Duodenal mucosa (tissue), 2 donors: ENCODE data around the gene ZNF106.

Experiments used
- H3K27ac ChIP-seq: one replicate; pipeline ENCODE4 v1.7.0; 2013; ENCODE audit warnings: low read depth, low read length
- H3K27me3 ChIP-seq, 2 donors: one replicate each; pipeline ENCODE4 v1.7.0; 2013; ENCODE audit warnings: low read length in 2 of 2, control low read depth in 1 of 2; ENCODE audit not compliant: insufficient read depth in 2 of 2, control insufficient read depth in 1 of 2
- H3K36me3 ChIP-seq, 2 donors: one replicate each; pipeline ENCODE4 v1.7.0; 2013; ENCODE audit warnings: low read length in 2 of 2, control low read depth in 1 of 2; ENCODE audit not compliant: insufficient read depth in 2 of 2, control insufficient read depth in 1 of 2
- H3K4me1 ChIP-seq, 2 donors: one replicate each; pipeline ENCODE4 v1.7.0; 2013; ENCODE audit warnings: low read length in 2 of 2, control low read depth in 1 of 2; ENCODE audit not compliant: insufficient read depth in 2 of 2, control insufficient read depth in 1 of 2
- H3K4me3 ChIP-seq, 2 donors: one replicate each; pipeline ENCODE4 v1.7.0; 2013; ENCODE audit warnings: low read length in 2 of 2, low read depth in 1 of 2
- H3K9ac ChIP-seq, 2 donors: one replicate each; pipeline ENCODE4 v1.7.0; 2013; ENCODE audit warnings: low read length in 2 of 2, low read depth in 1 of 2
- H3K9me3 ChIP-seq, 2 donors: one replicate each; pipeline ENCODE4 v1.7.0; 2013; ENCODE audit warnings: low read length in 2 of 2, control low read depth in 1 of 2; ENCODE audit not compliant: control insufficient read depth in 1 of 2

ZNF106 gene

GRCh38 chr15:42482701-42483100 lies 8.2 kb downstream of the ZNF106 start:
- Histone ChIP-seq H3K4me1 (no peaks in the 10 kb centered on the region), H3K27ac (no peak overlapping the region), H3K27me3 (no peaks in the 10 kb centered on the region)

DNA sequence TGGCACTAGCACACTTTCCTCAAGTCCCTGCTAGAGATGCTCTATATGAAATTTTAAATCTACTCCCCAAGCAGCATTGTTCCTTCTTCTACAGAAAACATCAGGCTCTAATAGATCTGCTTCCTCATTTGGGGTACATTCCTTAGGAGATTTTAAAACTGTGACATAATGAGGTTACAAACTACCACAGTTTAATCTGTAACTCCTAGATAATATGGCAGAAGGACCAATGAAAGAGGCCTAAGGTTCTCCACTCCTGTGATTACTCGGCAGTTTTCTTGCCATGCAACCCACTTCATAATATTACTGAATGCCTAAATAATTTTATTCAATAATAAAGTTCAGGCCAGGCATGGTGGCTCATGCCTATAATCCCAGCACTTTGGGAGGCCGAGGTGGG lies 16.1 kb downstream of the ZNF106 start:
- H3K9ac ChIP-seq, result no peak overlapping the region
- no peaks in the 10 kb centered on the region for H3K4me1 ChIP-seq
- H3K4me3 ChIP-seq, result no peak overlapping the region
- H3K36me3 ChIP-seq, result peaks cover 0 to 10% of the 10 kb centered on the region in 2 donors
- H3K27ac ChIP-seq, result no peak overlapping the region
- H3K27me3 ChIP-seq, result no peaks in the 10 kb centered on the region
- no peaks in the 10 kb centered on the region for H3K9me3 ChIP-seq

More at GRCh38 chr15:42482701-42483100, 8.2 kb downstream of the ZNF106 start:
- no peak overlapping the region for H3K4me3 ChIP-seq
- H3K9ac ChIP-seq, result no peak overlapping the region
- H3K36me3 ChIP-seq, result no peaks in the 10 kb centered on the region
- H3K9me3 ChIP-seq, result peaks cover 0 to 4% of the 10 kb centered on the region in 2 donors

DNA sequence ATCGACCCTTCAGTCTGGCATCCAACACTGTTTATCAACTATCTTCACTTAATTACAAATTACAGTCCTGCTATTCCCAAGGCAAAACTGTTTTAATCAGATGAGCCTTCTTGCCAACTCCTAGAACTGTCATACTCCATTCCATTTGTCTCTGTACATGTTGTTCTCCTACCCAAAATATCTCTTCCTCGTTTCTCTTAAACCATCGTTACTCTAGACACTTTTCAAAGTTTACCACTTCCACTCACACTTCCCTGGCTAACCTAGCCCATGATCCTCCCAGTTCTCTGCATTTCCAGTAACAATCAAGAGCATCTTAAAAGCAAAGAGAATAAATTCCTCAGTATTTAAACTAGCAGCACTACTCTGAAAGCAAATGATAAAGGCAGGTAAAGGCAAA lies 19.9 kb downstream of the ZNF106 start:
- no peaks in the 10 kb centered on the region for H3K9me3 ChIP-seq
- H3K4me3 ChIP-seq, result no peak overlapping the region
- H3K27me3 ChIP-seq, result no peaks in the 10 kb centered on the region
- peaks cover 0 to 10% of the 10 kb centered on the region in 2 donors for H3K36me3 ChIP-seq
- no peak overlapping the region for H3K9ac ChIP-seq
- no peaks in the 10 kb centered on the region for H3K4me1 ChIP-seq
- no peak overlapping the region for H3K27ac ChIP-seq

DNA sequence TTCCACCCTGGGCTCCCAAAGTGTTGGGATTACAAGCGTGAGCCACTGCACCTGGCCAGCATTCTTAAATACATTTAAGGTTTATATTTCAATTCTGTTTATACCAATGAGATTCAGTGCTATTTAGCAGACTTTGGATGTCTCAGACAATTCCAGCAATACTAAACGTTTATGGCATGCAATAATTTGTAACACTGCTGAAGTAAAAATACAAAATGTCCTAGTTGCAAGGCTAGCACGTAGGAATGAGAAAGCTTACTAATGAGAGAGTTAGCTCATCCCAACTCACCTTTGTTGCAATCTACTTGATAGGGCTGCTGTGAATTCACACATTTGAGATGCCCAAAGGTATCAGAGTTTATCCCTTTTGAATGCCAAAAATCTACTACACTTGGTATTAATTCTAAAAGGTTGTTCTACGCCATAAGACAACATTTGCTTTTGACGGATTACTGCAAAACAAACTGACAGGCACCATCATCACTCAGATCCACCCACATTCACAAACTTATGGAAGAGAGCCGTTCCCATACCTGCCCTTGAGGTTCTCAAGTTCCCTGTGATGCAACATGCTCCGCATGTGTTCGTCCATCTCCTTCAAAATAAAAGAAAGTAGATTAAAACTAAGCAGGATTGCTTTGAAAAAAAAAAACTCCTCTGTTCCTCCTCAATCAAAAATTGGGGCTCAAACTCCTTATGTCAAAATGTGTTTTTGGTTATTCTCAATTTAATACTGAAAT lies 25.3 kb downstream of the ZNF106 start:
- Histone ChIP-seq H3K4me3 (no peak overlapping the region), H3K9ac (no peak overlapping the region), H3K9me3 (no peaks in the 10 kb centered on the region), H3K27me3 (no peaks in the 10 kb centered on the region), H3K4me1 (peaks cover 0 to 4% of the 10 kb centered on the region in 2 donors), H3K27ac (no peak overlapping the region), H3K36me3 (peaks cover 4 to 18% of the 10 kb centered on the region in 2 donors)

- Histone ChIP-seq H3K36me3 (peaks cover 4 to 13% of the 10 kb centered on the region in 2 donors), H3K27me3 (no peaks in the 10 kb centered on the region), H3K4me3 (no peak overlapping the region), H3K4me1 (peaks cover 0 to 4% of the 10 kb centered on the region in 2 donors), H3K9ac (no peak overlapping the region), H3K27ac (no peak overlapping the region), H3K9me3 (no peaks in the 10 kb centered on the region)
Measured at GRCh38 chr15:42461261-42461660, 29.7 kb downstream of the ZNF106 start.

DNA sequence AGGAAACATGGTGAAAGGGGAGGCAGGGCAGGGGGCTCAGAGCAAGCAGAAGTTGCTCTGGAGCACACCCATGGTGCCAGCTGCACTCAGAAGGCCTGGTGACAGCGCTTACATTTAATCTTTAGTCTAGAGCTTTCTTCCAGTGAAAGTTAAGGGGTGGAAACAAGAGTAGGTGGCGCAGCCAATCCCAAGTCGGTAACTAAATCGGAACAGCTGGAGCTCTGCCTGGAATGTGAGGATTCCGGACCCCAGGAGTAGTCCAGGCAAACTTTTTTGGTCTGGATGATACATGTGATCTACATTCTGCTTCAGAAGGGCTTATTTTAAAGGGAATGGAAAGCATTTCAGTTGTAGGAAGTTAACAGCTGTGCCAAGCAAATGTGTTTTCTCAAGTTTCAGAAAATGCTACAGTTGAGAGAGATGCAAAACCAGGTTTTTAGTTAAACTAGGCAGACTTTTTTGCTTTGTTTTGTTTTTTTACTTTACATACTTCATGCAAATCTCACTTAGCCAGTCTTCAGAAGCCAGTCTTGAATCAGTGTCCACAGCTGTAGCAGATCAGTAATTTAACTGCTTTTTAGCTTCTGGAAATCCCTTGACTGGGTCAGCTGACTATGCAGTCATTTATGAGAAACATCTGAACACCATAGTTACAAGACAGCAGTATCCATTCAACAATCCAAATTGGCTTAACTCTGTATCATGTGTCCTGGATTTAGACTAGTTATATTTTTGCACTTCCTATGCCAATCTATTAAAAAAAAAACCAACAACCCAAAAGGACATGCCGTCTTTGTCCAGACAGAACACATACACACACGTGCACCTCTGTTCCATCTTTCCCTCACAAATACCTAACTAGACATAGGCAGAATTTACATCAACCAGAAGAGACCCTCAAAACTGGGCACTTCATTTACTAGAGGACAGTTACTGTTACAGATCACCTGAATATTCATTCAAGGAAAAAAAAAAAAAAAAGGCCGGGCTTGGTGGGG lies 33.2 kb downstream of the ZNF106 start:
- Histone ChIP-seq H3K4me1 (no peaks in the 10 kb centered on the region), H3K27me3 (no peaks in the 10 kb centered on the region), H3K9ac (no peak overlapping the region), H3K9me3 (no peaks in the 10 kb centered on the region), H3K4me3 (peak overlapping the region; percentile 15 to 16), H3K27ac (peak overlapping the region; percentile 58), H3K36me3 (peaks cover 4 to 14% of the 10 kb centered on the region in 2 donors)

DNA sequence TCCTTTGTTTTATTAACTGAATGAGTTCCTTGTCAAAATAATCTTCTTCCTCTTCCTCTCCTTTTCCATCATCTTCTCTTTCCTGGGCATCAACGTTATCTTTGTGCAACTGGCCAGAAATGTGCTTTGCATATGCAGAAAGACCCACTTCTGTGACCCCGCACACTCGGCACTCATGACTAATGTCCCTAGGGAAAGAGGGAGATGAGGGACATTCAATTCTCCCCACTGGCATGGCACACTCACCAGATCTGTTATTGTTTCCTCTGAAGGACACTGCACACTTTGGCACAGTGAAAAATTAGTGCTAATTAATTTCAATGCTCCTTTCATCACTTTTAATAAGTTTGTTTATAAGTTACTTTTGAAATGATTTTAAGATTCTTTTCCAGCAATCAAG lies 34.0 kb downstream of the ZNF106 start:
- Histone ChIP-seq H3K27me3 (no peaks in the 10 kb centered on the region), H3K4me1 (no peaks in the 10 kb centered on the region), H3K4me3 (peak overlapping the region; percentile 3 to 16), H3K9ac (no peak overlapping the region), H3K27ac (peak overlapping the region; percentile 36), H3K9me3 (no peaks in the 10 kb centered on the region), H3K36me3 (peaks cover 4 to 14% of the 10 kb centered on the region in 2 donors)

DNA sequence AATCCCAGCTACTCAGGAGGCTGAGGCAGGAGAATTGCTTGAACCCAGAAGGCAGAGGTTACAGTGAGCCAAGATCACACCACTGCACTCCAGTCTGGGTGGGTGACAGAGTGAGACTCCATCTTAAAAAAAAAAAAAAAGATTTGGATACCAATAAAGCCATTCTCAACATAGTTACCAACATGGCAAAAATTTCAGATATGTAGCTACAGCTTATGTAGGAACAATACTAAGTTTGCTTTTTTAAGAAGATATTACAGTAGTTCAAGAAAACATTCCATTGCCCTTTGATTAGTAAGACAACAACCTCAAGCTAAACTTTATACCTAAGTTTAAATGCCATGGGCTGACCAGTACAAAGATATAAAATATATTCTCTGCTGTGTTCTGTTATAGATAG lies 34.4 kb downstream of the ZNF106 start:
- no peak overlapping the region for H3K27ac ChIP-seq
- no peaks in the 10 kb centered on the region for H3K4me1 ChIP-seq
- H3K36me3 ChIP-seq, result peaks cover 4 to 18% of the 10 kb centered on the region in 2 donors
- H3K9me3 ChIP-seq, result no peaks in the 10 kb centered on the region
- H3K9ac ChIP-seq, result no peak overlapping the region
- H3K27me3 ChIP-seq, result no peaks in the 10 kb centered on the region
- H3K4me3 ChIP-seq, result peak overlapping the region in 1 of 2 donors; percentile 3

- no peaks in the 10 kb centered on the region for H3K27me3 ChIP-seq
- no peaks in the 10 kb centered on the region for H3K9me3 ChIP-seq
- no peak overlapping the region for H3K4me3 ChIP-seq
- no peak overlapping the region for H3K27ac ChIP-seq
- no peak overlapping the region for H3K9ac ChIP-seq
- no peaks in the 10 kb centered on the region for H3K4me1 ChIP-seq
- H3K36me3 ChIP-seq, result peaks cover 21 to 40% of the 10 kb centered on the region in 2 donors
Measured at GRCh38 chr15:42453826-42454225, 37.1 kb downstream of the ZNF106 start.

GRCh38 chr15:42450425-42450790 lies 40.5 kb downstream of the ZNF106 start:
- Histone ChIP-seq H3K9ac (no peak overlapping the region), H3K27ac (no peak overlapping the region), H3K4me3 (no peak overlapping the region), H3K27me3 (no peaks in the 10 kb centered on the region), H3K4me1 (no peaks in the 10 kb centered on the region), H3K36me3 (peaks cover 37 to 69% of the 10 kb centered on the region in 2 donors), H3K9me3 (no peaks in the 10 kb centered on the region)
